Karpas-422 (cell line): ENCODE measurements around the gene TDRD3. TPM values are rescaled to one million over a fixed set of nuclear protein-coding genes. Genes with fewer than 3 reads are reported as not detected.

Experiments
- DNase-seq: peaks from one replicate; pipeline ENCODE4 v3.0.0-alpha.2; 2015
- H2AFZ ChIP-seq: fragments of 200-600 bp; sonication (generic); 2 replicates; pipeline ENCODE4 v1.6.1; 2014; ENCODE audit warnings: antibody characterized with exemption, low read length, mixed read lengths
- H3K27ac ChIP-seq: fragments of 200-600 bp; sonication (generic); 2 replicates; pipeline ENCODE4 v1.5.1; 2014; ENCODE audit warnings: mild to moderate bottlenecking, low read length, moderate library complexity
- H3K27me3 ChIP-seq: fragments of 200-600 bp; sonication (generic); 2 replicates; pipeline ENCODE4 v1.6.1; 2014; ENCODE audit warnings: low read length, mixed read lengths
- H3K36me3 ChIP-seq: fragments of 200-600 bp; sonication (generic); 2 replicates; pipeline ENCODE4 v1.6.1; 2014; ENCODE audit warnings: low read length, mixed read lengths; ENCODE audit not compliant: insufficient read depth
- H3K4me1 ChIP-seq: fragments of 200-600 bp; sonication (generic); 2 replicates; pipeline ENCODE4 v1.6.1; 2014; ENCODE audit warnings: mild to moderate bottlenecking, low read length, mixed read lengths
- H3K4me2 ChIP-seq: fragments of 200-600 bp; sonication (generic); 2 replicates; pipeline ENCODE4 v1.6.1; 2014; ENCODE audit warnings: low read length, low read depth, mild to moderate bottlenecking; ENCODE audit not compliant: poor library complexity, severe bottlenecking
- H3K4me3 ChIP-seq: fragments of 200-600 bp; sonication (generic); 2 replicates; pipeline ENCODE4 v1.5.1; 2014; ENCODE audit warnings: mild to moderate bottlenecking, antibody characterized with exemption, low read length, mixed read lengths
- H3K79me2 ChIP-seq: fragments of 200-600 bp; sonication (generic); 2 replicates; pipeline ENCODE4 v1.6.1; 2014; ENCODE audit warnings: mild to moderate bottlenecking, low read length, mixed read lengths
- H3K9ac ChIP-seq: fragments of 200-600 bp; sonication (generic); 2 replicates; pipeline ENCODE4 v1.6.0; 2014; ENCODE audit warnings: low read length
- H3K9me2 ChIP-seq: fragments of 200-600 bp; sonication (generic), shearing (Covaris generic); replicated peaks from 2 replicates; pipeline ENCODE4 v1.6.0; 2014; ENCODE audit warnings: mild to moderate bottlenecking, low read length, moderate library complexity; ENCODE audit not compliant: insufficient read depth
- H3K9me3 ChIP-seq: fragments of 300-700, 200-600 bp; sonication (generic); 2 replicates; pipeline ENCODE4 v1.6.1; 2014; ENCODE audit warnings: low read length, mixed read lengths
- H4K20me1 ChIP-seq: fragments of 200-600 bp; sonication (generic); 2 replicates; pipeline ENCODE4 v1.6.1; 2014; ENCODE audit warnings: mild to moderate bottlenecking, antibody characterized with exemption, low read length, low read depth; ENCODE audit not compliant: insufficient read depth
- total RNA-seq: library from RNA; depleted of rRNA; stranded (reverse); fragments of >200 nt; shearing (Covaris generic); gene quantifications from 2 replicates; pipeline ENCODE4 v1.2.3, GENCODE V29; 2014; ENCODE audit warnings: low replicate concordance

TDRD3 gene
- total RNA-seq, 1 experiment from 2014 or later, result 7.8 TPM

- no peak for DNase-seq
- Histone ChIP-seq H3K9me3 (no peaks in the 10 kb centered on the region), H3K79me2 (no peaks in the 10 kb centered on the region), H3K36me3 (no peaks in the 10 kb centered on the region), H3K9ac (no peak overlapping the region), H3K27me3 (no peaks in the 10 kb centered on the region), H3K4me2 (no peak overlapping the region), H3K27ac (no peak overlapping the region), H3K4me3 (no peak overlapping the region), H4K20me1 (peaks cover 3% of the 10 kb centered on the region; the same call in 1 of the 2 replicates), H3K4me1 (peaks cover 2% of the 10 kb centered on the region; the same call in 1 of the 2 replicates), H2AFZ (no peak overlapping the region), H3K9me2 (no peaks in the 10 kb centered on the region)
Observed at GRCh38 chr13:60418954-60419353, 21.9 kb downstream of the TDRD3 start.

- no peak overlapping the region for H3K27ac ChIP-seq
- H3K4me1 ChIP-seq, result no peaks in the 10 kb centered on the region
- no peak overlapping the region for H3K4me3 ChIP-seq
- H3K4me2 ChIP-seq, result no peak overlapping the region
- H3K79me2 ChIP-seq, result no peaks in the 10 kb centered on the region
- H3K27me3 ChIP-seq, result no peaks in the 10 kb centered on the region
- H3K9ac ChIP-seq, result no peak overlapping the region
- H3K9me2 ChIP-seq, result no peaks in the 10 kb centered on the region
- no peaks in the 10 kb centered on the region for H4K20me1 ChIP-seq
- no peaks in the 10 kb centered on the region for H3K36me3 ChIP-seq
- no peak overlapping the region for H2AFZ ChIP-seq
- no peaks in the 10 kb centered on the region for H3K9me3 ChIP-seq
- no peak for DNase-seq
Observed at GRCh38 chr13:60425332-60425731, 28.3 kb downstream of the TDRD3 start.

- H3K4me3 ChIP-seq, result no peak overlapping the region
- H3K79me2 ChIP-seq, result no peaks in the 10 kb centered on the region
- H3K4me1 ChIP-seq, result no peaks in the 10 kb centered on the region
- H3K9me3 ChIP-seq, result no peaks in the 10 kb centered on the region
- H3K9me2 ChIP-seq, result no peaks in the 10 kb centered on the region
- H3K27me3 ChIP-seq, result no peaks in the 10 kb centered on the region
- no peak overlapping the region for H3K27ac ChIP-seq
- no peak overlapping the region for H3K4me2 ChIP-seq
- H4K20me1 ChIP-seq, result no peaks in the 10 kb centered on the region
- no peak overlapping the region for H3K9ac ChIP-seq
- no peak for DNase-seq
- no peak overlapping the region for H2AFZ ChIP-seq
- H3K36me3 ChIP-seq, result no peaks in the 10 kb centered on the region
Observed at GRCh38 chr13:60426075-60426474, 29.1 kb downstream of the TDRD3 start.

DNA sequence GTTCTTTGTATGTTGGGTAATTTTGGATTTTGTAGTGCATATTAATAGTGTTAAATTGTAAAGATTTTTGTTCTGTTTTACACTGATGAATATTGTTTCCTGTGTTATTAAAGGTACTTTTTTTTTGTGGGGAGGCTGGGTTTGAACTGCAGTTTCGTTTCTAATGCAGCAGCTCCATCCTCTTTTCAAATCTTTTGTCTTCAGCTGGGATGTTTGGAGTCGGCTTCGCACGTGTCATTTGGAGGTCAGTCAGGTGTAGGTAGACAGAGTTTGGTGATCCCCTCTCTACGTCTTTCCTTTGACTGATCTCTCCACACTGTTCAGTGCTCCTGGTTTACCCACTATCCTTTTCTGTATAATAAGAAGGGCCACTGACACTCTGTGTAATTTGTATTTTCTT, 30.3 kb downstream of the TDRD3 start:
- no peaks in the 10 kb centered on the region for H3K36me3 ChIP-seq
- no peaks in the 10 kb centered on the region for H4K20me1 ChIP-seq
- no peaks in the 10 kb centered on the region for H3K4me1 ChIP-seq
- no peak overlapping the region for H3K27ac ChIP-seq
- H3K9ac ChIP-seq, result no peak overlapping the region
- H3K4me3 ChIP-seq, result no peak overlapping the region
- DNase-seq, result no peak
- H3K79me2 ChIP-seq, result no peaks in the 10 kb centered on the region
- H3K4me2 ChIP-seq, result no peak overlapping the region
- no peaks in the 10 kb centered on the region for H3K9me2 ChIP-seq
- H3K27me3 ChIP-seq, result no peaks in the 10 kb centered on the region
- no peak overlapping the region for H2AFZ ChIP-seq
- no peaks in the 10 kb centered on the region for H3K9me3 ChIP-seq

GRCh38 chr13:60431108-60431700, 34.2 kb downstream of the TDRD3 start:
- DNase-seq, result peak; percentile 81
- Histone ChIP-seq H3K4me2 (no peak overlapping the region), H3K9me3 (no peaks in the 10 kb centered on the region), H3K79me2 (no peaks in the 10 kb centered on the region), H3K4me1 (no peaks in the 10 kb centered on the region), H3K27ac (no peak overlapping the region), H3K9me2 (no peaks in the 10 kb centered on the region), H2AFZ (no peak overlapping the region), H3K36me3 (no peaks in the 10 kb centered on the region), H3K9ac (no peak overlapping the region), H3K4me3 (no peak overlapping the region), H4K20me1 (peaks cover 13% of the 10 kb centered on the region), H3K27me3 (no peaks in the 10 kb centered on the region)

DNA sequence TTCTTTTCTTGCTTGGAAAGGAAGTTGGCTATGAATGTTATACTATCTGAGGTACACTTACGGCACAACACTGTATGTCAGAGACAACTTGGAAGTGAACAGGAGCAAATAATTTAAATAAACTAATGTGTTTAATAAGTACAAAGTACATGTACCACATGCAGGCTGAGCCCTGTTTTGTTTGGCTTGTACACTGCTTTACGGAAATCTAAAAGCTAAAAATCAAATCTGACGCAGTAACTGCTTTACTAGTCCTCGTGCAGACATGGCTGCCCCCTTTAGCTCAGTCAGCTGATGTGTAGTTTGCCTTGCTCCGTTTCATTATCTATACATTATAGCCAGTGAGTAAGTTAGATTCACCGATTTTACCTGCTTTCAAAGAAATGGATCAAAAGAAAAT, 36.5 kb downstream of the TDRD3 start:
- DNase-seq, result no peak
- Histone ChIP-seq H3K79me2 (no peaks in the 10 kb centered on the region), H3K4me2 (no peak overlapping the region), H3K9ac (no peak overlapping the region), H3K9me2 (no peaks in the 10 kb centered on the region), H3K9me3 (no peaks in the 10 kb centered on the region), H3K27ac (no peak overlapping the region), H3K36me3 (no peaks in the 10 kb centered on the region), H4K20me1 (peaks cover 15% of the 10 kb centered on the region), H2AFZ (no peak overlapping the region), H3K27me3 (no peaks in the 10 kb centered on the region), H3K4me1 (no peaks in the 10 kb centered on the region), H3K4me3 (no peak overlapping the region)

DNA sequence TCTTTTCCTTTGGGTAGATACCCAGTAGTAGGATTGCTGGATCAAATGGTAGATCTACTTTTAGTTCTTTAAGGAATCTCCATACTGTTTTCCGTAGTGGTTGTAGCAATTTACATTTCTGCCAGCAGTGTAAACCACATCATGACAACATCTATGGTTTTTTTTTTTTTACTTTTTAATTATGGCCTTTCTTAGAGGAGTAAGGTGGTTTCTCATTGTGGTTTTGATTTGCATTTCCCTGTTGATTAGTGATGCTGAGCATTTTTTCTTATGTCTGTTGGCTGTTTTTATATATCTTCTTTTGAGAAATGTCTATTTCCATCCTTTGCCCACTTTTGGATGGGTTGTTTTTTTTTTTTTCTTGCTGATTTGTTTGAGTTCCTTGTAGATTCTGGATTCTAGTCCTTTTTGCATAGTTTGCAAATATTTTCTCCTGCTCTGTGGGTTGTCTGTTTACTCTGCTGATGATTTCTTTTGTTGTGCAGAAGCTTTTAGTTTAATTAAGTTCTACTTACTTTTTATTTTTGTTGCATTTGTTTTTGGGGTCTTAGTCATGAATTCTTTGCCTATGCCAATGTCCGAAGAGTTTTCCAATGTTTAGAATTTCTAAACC, 38.8 kb downstream of the TDRD3 start:
- no peaks in the 10 kb centered on the region for H3K79me2 ChIP-seq
- no peak overlapping the region for H3K9ac ChIP-seq
- DNase-seq, result no peak
- H3K9me2 ChIP-seq, result no peaks in the 10 kb centered on the region
- no peaks in the 10 kb centered on the region for H3K27me3 ChIP-seq
- H3K36me3 ChIP-seq, result no peaks in the 10 kb centered on the region
- no peak overlapping the region for H3K27ac ChIP-seq
- H3K4me3 ChIP-seq, result no peak overlapping the region
- no peaks in the 10 kb centered on the region for H3K4me1 ChIP-seq
- H3K4me2 ChIP-seq, result no peak overlapping the region
- no peaks in the 10 kb centered on the region for H3K9me3 ChIP-seq
- H2AFZ ChIP-seq, result no peak overlapping the region
- peaks cover 17% of the 10 kb centered on the region for H4K20me1 ChIP-seq

- Histone ChIP-seq H3K79me2 (no peaks in the 10 kb centered on the region), H2AFZ (no peak overlapping the region), H3K4me1 (no peaks in the 10 kb centered on the region), H3K27me3 (no peaks in the 10 kb centered on the region), H3K27ac (no peak overlapping the region), H3K9me2 (no peaks in the 10 kb centered on the region), H3K9ac (no peak overlapping the region), H3K4me2 (no peak overlapping the region), H3K36me3 (no peaks in the 10 kb centered on the region), H3K9me3 (no peaks in the 10 kb centered on the region), H4K20me1 (peaks cover 16% of the 10 kb centered on the region), H3K4me3 (no peak overlapping the region)
- no peak for DNase-seq
Observed at GRCh38 chr13:60439201-60439600, 42.2 kb downstream of the TDRD3 start.
